Fibroblast of skin of right biceps (primary cell): Measurements from ENCODE around the gene LONRF3.
"Not testable (repeated sequence)": the region's sequence is repeated elsewhere in the genome, so short reads cannot be mapped to it uniquely, and the experiment has no call there.

ENCODE experiments used
- DNase-seq: peaks from one replicate; pipeline ENCODE4 v3.0.0-alpha.2; 2013

LONRF3 gene

DNA sequence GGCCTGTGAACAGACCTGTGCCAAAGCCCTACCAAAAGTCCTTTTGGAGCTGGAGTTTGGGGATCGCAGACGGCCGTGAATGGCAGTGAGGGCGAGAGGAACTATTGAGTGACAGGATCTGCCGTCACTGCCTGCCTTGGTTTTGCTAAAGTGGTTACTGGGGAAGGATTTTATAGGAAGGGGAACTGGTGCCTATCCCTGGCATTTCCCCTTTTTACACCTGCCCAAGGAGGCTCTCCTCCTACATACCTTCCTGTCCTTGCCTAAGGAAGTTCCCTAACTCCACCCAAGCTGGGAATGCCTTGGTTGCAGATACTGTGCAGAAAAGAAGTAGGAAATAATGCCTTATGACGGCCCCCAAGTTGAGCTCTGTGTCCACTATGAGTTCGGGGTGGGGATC is 14.5 kb downstream of the LONRF3 start:
- DNase-seq: no peak

DNA sequence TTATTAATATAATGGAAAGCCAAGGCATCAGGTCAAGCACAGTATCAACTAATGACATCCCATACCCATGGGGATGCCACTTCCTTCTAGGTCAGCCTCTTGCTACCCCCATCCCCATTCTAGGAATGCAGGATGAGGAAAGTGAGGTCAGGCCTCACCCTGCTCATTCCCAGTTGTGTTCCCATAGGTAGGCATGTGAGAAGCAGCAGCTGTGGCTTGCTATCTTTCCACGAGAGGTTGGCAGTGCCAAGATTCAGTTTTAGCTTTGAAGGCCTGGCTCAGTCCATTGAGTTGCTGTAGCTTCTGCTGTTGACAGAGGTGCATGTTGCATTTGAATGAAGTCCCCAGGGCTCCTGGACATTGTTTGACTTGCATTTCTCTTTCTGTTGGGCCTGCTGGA is 15.5 kb downstream of the LONRF3 start:
- DNase-seq: no peak

DNA sequence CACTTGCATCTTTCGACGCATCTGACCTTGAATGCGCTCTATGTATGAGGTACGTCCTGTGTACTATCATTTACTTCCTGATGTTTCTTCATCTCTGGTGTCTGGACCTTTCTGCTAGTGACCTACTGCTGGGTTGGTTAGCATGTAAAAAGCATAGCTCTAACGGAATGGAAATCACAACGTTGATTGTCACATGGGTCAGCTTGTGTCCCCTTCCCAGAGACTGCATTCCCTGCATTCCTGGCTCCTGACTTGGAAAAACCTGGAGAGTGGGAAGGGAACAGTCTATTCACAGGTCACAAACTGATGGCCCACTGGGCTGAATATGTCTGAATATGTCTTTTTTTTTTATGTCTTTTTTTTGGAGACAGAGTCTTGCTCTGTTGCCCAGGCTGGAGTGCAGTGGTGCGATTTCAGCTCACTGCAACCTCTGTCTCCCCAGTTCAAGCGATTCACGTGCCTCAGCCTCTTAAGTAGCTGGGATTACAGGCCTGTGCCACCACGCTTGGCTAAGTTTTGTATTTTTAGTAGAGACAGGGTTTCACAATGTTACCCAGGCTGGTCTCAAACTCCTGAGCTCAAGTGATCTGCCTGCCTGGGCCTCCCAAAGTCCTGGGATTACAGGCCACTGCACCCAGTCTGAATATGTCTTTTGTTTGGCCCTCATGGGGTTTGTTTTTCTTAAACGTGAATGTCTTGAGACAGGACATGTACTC is 16.3 kb downstream of the LONRF3 start:
- DNase-seq: no peak

DNA sequence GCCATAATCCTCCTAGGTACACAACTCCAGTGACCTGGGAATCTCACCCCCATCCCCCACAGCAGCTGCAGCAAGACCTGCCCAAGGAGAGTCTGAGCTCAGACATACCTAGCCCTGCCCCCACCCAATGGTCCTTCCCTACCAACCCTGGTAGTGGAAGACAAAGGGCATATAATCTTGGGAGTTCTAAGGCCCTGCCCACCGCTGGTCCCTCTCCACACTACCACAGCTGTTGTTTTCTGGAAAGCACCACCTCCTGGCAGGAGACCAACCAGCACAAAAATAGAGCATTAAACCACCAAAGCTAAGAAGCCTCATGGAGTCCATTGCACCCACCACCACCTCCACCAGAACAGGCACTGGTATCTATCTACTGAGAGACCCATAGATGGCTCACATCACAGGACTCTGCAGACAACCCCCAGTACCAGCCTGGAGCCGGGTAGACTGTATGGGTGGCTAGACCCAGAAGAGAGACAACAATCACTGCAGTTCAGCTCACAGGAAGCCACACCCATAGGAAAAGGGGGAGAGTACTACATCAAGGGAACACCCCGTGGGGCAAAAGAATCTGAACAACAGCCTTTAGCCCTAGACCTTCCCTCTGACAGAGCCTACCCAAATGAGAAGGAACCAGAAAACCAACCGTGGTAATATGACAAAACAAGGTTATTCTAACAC is 18.2 kb downstream of the LONRF3 start:
- DNase-seq: not testable (repeated sequence)

DNA sequence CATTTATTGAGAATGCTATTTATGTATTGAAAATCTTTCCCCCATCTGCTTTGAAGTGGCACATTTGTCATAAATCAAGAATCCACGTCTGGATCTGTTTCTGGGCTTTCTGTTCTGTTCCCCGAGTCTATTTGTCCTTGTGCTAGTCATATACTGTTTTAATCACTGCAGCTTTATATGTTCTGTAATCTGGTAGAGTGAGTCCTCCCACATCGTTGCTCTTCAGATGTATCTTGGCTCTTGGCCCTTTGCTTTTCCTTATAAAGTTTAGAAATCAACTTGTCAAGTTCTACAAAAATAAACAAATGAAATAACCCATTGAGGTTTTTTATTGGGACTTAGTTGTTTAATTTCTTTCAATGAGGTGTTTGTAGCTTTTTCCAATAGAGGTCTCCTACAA is 29.0 kb downstream of the LONRF3 start:
- DNase-seq: no peak

DNA sequence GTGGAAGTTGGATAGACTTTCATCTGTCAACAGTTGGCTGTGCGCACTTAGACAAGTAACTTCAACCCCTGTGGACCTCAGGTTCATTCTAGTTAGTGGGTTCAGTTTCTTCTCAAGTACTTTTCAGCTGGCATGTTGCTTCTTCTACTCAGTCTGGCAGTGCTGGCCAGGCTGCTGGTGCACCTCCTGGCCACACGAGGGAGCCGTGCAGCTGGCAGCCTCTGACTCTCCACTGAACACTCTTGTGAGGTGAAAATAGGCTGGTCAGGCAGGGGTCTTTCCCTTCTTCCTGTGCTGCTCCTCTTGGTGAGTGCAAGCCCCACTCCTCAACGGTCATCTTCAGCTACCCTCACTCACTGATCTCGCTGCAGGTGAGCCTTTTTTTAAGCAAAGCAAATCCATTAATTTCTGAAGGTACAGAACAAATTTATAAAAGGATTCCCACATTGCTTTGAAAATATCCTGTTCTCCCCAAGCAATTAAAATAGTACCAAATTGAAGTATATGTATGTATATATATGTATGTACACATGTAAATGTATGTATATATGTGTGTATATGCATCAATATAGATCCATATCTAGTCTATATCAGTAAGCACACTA is 30.6 kb downstream of the LONRF3 start:
- DNase-seq: peak; percentile 14

DNA sequence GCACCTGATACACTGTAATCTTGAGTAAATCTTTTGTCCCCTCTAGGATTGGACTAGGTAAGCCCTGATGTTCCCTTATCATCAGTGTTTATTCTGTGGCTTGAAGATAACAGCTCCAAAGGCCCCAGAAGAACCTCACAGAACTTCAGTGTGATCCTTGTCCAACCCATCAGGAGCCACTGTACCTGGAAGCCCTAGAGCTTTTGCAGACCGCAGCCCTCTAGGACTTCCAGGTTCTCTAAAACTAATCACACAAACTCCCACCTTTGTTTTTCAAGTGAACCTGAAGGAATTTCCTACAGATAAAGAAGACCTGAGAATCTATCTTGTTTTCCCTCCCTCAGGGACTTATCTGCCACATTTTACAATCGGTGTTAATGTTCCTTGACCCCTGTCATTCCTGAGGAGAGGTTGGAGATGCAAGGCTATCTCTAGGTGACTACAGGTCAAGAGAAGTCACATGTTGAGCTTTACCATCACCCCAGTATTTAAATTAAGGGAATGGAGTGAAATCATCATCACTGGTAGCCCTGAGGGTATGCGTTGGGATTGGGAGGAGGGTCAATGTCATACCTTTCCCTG is 32.9 kb downstream of the LONRF3 start:
- no peak for DNase-seq

DNA sequence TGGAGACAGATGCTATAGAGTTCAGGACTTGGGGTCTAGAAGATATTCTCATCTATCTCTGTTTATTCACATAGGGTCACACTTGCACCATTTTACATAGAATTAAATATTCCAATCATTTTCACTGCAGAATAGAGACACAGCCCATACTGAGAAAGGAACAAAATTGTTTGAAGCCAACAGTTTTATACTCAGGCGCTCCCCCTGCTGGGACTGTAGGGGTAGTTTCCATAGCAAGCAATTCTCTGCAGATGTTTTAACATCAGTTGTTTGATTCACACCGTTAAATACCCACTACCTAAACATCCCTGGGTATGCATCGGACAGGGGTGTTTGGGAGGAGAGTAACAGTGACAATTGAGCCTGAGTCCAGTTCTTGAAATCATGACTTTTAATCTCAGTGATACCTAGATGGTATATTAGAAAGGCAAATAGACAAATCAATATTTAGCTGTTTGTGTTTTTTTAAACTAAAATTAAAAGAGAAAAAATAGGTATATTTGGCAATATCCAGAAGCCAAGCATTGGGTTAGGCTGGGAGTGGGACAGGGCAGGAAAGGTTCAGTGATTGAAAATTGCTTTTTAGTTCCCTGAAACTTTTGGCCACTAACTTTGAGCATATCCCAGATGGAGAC is 33.8 kb downstream of the LONRF3 start:
- DNase-seq: peak; percentile 2

DNA sequence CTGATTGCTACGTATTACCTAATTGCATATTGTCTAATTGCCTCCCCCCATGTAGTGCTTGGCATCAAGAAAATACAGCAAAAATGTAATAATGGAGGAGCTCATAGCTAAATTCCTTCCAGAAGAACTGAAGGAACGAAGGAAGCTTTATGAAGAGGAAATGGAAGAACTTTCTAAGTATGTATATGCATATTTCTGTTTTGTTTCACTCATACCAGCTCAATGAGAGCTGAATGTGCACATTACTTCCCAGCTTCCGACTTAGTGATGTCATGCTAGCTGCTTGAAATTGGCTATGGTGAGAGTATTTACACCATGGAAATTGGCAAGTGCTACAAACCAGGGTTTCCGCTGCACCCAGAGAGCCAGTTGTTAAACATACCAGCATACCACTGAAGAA is 34.7 kb downstream of the LONRF3 start:
- peak; percentile 6 for DNase-seq

DNA sequence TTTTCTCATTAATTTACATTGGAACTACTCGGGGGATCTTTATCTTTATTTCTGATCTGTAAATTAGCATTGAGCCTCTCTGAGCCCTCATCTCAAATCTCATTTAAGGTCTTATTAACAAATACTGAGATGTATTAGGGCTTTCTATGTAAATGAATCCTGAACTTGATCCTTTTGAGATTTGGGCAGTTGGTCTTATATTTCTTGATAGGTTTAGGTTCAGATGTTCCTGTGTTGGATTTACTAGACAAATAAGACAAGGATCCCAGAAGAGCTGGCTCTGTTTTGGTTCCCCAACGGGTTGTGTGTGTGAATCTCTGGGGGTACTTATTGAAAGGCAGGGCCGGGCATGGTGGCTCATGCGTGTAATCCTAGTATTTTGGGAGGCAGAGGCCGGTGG is 36.1 kb downstream of the LONRF3 start:
- no peak for DNase-seq

DNA sequence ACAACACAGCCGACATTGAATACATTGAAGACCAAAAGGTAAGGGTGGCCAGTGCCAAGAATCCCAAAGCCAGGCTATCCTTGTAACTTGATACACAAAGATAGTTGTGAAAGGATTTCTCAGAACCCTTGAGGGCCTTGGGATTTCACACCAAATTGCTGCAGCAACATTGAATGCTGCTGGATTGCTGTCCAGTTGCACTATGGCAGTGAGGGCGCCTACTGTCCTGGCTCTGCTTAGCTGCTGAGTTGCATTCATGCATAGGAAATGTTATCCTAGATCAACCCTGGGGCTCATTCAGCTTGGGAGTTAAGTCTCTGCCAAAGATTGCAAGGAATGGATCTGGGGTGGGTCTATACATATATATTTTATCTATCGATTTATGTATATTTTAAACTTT is 38.7 kb downstream of the LONRF3 start:
- no peak for DNase-seq

DNA sequence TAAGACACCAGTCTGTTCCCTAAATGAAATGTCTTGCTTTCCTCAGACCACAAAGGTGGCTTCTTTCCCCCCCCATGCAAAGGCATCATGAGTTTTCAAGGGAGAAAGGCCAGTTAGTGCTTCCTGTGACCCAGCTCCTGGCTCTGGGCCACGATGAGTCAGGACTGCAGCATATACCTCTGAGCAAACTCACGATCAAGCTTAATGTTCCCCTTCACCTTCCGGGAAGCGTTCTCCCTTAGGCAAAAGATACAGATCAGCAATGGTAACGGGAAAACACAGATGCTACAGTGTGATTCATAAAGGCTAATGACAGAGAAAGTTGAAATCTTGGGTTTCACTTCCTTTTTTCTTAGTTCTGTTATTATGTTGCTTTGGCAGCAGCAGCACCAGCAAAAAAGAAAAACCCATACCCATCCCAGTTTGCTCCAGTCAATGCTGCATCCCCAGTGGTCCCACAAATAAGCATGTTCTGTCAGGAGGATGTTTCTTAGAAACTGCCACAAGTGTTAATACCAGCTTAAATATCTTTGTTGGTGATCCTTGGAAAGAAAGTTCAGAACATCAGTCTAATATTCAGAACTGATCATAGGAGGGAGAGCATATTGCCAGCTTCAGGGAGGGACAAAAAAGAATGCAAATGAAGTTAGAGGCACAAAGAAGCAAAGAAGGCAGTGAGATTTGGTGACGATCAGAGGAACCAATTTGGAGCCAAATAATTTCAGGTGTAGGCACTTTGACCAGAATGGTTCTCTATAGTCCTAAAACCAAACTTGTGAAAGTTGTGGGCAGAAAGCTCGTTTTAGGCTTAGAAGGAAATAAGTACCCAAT is 41.2 kb downstream of the LONRF3 start:
- DNase-seq: peak; percentile 76

DNA sequence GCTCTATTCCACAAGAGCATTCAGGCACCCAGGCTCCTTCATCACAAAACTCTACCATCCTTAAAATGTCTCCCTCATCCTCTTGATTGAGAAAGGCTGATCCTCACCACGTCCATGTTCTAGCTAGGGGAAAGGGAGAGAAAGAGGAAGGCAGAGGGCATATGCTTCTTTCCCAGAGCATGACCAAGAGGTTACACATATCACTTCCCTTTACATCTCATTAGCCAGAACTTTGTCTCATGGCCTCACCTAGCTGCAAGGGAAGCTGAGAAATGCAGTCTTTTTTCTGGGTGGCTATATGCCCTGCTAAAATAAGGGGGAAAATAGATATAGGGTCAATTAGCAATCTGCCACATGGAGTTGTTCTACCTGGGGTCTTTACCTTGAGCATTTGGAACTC is 42.7 kb downstream of the LONRF3 start:
- DNase-seq: no peak

DNA sequence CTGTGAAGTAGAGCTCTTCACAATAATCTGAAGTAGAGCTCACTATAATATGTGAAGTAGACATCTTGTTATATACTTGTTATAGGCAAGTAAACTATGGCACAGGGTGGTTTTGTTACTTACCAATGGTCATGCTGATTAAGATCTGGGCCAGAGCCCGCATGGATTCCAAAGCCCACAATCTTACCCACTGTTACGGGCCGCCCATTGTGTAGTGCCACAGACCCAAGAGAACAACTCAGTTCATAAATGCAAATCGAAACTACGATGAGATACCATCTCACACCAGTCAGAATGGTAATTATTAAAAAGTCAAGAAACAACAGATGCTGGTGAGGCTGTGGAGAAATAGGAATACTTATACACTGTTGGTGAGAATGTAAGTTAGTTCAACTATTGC is 51.5 kb downstream of the LONRF3 start:
- DNase-seq: no peak

DNA sequence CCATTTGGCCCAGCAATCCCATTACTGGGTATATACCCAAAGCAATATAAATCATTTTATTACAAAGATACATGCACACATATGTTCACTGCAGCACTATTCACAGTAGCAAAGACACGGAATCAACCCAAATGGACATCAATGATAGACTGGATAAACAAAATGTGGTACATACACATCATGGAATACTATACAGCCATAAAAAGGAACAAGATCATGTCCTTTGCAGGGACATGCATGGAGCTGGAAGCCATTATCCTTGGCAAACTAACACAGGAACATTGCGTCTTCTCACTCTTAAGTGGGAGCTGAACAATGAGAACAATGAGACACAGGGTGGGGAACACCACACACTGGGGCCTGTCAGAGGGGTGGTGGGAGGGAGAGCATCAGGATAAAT is 51.9 kb downstream of the LONRF3 start:
- not testable (repeated sequence) for DNase-seq

DNA sequence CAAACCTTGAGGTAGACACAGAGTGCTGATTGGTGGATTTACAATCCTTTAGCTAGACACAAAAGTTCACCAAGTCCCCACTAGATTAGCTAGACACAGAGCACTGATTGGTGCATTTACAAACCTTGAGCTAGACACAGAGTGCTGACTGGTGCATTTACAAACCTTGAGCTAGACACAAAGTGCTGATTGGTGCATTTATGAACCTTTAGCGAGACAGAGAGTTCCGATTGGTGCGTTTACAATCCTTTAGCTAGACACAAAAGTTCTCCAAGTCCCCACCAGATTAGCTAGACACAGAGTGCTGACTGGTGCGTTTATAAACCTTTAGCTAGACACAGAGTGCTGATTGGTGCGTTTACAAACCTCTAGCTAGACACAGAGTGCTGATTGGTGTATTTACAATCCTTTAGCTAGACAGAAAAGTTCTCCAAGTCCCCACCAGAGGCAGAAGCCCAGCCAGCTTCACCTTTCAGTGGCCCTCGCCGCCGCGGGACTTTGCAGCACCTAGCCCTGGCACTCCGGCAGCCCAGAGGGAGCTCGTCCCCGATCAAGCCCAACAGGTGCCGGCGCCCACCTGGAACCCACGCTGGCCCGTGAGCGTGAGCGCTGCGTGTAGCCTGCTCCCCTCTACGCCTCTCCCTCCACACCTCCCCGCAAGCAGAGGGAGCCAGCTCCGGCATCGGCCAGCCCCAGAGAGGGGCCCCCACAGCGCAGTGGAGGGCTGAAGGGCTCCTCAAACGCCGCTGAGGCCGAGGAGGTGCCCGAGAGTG is 53.7 kb downstream of the LONRF3 start:
- DNase-seq: not testable (repeated sequence)

DNA sequence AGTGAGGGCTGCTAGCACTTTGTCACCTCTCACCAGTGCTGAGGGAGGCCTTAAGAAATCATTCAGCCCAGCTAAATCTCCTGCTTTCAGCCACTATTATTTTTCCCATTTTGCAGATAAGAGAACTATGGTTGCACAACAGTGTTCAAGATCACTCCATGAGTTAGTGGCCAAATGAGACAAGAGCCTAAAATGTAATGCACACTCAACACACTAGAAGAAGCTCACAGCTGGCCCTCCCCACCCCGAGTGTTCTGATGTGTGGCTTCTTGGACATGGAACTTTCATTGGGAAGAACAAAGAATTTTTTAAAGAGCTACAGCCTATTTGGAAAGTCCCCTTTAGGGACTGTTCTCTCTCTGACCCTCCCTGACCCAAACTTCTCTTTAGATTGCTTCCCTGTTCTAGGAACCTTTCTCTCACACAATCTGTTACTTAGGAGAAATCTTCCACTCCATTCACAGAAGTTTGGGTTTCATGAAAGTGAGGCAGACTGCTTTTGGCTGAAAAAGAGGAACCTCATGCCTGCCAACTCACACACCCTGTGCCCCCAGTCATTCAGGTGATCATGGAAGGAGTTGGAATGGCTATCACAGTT is 54.4 kb downstream of the LONRF3 start:
- no peak for DNase-seq

DNA sequence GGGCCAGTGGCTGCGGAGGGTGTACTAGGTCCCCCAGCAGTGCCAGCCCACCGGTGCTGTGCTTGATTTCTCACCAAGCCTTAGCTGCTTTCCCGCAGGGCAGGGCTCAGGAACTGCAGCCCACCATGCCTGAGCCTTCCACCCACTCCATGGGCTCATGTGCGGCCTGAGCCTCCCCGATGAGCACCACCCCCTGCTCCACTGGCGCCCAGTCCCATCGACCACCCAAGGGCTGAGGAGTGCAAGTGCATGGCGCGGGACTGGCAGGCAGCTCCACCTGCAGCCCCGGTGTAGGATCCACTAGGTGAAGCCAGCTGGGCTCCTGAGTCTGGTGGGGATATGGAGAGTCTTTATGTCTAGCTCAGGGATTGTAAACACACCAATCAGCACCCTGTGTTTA is 55.2 kb downstream of the LONRF3 start:
- not testable (repeated sequence) for DNase-seq

DNA sequence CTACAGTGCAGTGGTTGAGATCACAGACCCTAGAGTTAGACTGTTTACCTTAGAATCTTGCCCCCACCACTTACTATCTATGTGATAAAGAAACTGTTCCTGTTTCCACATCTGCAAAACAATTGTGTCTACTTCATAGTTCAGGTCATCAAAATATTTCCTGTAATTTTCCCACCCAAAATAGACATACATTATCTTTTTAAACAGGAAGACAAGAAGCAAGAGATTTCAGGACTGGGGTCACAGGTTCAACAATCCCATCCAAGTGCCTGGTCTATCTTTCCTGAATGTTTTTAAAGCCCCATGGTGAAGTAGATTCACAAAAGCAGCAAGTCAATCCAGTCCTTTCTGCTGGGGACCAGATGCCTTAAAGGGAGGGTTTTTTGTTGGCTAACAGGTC is 56.6 kb downstream of the LONRF3 start:
- DNase-seq: no peak

DNA sequence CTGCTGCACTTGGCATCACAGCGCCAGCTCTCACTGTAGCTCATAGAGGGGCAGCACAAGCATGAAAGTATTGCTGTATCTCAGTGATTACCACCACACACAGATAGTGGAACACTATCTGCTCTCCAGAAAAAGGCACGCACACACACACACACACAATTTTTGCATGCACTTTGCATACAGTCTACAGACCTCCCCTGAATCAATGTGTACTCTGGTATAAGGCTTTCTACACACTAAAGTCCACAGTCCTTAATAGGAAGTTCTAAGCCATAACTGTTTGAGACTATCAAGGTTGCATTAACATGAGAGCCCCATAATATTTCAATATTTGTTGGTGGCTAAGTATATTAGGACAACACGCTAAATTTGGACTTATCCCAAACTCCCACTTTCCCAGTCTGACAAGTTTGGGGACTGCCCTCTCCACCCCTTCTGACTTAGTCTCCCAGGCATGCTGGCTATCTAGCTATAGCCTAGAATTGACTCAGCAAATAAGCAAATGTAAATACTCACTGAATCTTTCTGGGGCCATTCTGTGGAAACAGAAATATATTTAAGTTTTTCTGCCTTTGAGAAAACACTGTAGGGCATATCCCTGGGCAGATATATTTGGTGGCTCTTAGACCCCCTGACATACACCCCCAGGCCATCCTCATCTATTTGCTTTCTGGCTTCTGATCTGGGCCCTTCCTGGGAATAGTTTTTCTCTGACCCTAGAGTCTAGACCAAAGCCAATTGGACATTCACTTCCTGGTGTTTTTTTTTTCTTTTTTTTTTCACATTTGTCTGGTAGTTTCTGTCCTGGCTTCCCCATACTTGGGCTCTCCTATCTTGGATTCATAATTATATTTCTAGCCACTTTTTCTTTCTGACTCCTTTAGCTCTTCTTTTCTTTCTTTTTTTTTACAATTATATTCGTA is 62.0 kb downstream of the LONRF3 start:
- no peak for DNase-seq
